Stimulated activated CD8-positive, alpha-beta memory T cell treated with anti-CD3 and anti-CD28 coated beads, Interleukin-7, amount 100 ng/mL, for 4 hours (primary cell): ENCODE data around the gene INTS4.
"Not testable (repeated sequence)": the region's sequence is repeated elsewhere in the genome, so short reads cannot be mapped to it uniquely, and the experiment has no call there.

ENCODE experiments used
- DNase-seq, 2 donors: peaks; one replicate each; pipeline ENCODE4 v3.0.0-alpha.2; 2020; ENCODE audit warnings: low read depth in 2 of 2

Gene INTS4

DNA sequence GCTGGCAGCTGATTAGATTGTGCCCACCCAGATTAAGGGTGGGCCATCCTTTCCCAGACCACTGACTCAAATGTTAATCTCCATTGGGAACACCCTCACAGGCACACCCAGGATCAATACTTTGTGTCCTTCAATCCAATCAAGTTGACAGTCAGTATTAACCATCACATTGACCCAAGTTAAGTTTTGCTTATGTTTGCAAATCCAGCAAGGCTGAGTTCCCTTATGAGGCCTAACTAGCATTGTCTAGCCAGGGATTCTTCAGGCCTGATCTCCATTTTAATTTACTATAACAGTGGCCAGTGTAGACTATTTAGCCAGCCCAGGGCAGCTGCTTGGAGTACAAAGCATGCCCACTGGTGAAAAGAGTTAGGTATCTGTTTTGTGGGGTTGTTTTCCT is 30.9 kb upstream of the INTS4 start:
- DNase-seq: no peak

DNA sequence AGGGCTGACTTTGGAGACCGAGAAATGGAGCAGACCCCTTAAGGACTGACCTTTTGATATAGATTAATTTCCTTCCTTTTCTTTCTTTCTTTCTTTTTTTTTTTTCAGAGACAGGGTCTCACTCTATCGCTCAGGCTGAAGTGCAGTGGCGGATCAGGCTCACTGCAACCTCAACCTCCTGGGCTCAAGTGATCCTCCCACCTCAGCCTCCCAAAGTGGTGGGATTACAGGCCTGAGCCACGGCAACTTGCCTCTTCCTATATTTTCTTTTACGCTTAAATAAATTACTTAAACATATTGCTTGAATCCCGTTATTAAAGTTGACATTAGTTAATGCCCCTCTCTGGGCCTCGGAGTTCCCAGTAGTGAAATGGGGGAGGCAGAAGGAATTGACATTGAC is 29.0 kb upstream of the INTS4 start:
- no peak for DNase-seq

DNA sequence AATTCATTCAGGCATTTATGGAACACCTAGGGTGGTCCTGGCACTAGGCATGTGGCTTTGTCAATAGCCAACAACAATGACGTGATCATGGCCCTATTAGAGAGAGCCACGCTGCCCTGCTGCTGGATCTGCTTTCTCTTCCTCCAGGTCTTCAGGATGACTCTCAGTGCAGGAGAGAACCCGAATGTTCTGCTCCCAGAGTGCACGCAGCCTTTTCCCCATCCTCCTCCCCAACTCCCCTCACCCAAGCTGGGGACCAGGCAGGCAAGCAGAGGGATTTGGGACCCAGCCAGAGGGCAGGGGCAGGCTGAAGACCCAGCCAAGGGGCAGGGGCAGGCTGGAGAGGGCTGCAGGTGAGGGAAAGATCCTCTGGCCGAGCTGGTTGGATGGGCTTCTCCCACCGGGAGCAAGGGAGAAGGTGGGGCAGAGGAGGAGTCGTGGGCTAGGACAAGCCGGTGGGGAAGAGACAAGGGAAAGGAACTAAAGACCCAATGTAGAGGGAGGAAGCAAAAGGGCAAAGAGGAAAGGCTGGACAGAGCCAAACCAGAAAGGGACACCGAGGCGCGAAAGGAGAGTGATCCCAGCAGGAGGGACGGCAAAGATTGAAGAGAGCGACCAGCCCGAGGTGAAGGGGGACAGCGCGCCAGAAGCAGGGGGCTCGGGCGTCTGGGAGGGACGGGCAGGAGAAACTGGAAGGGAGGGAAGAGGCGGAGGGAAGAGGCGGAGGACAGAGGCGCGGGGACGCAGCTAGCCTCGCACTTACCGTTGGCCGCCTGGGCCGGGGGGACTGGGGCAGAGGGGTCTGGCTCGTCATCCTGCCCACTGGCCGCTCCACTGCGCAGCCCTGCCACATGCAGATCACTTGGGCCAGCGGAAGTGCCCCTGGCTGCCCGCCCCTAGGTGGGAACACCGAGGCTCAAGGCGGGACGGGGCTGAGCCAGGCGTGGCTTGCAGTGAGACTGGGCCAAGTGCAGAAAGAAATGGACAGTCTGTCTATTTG is 28.2 kb upstream of the INTS4 start, which contains the start of gene KCTD14:
Gene KCTD14 (minus strand): TSS at position 880 of the 1,000 bp plus-strand sequence. CDS start 27 bp downstream, at position 853.
- no peak for DNase-seq

GRCh38 chr11:78021611-78022010 is 27.1 kb upstream of the INTS4 start:
- DNase-seq: no peak

DNA sequence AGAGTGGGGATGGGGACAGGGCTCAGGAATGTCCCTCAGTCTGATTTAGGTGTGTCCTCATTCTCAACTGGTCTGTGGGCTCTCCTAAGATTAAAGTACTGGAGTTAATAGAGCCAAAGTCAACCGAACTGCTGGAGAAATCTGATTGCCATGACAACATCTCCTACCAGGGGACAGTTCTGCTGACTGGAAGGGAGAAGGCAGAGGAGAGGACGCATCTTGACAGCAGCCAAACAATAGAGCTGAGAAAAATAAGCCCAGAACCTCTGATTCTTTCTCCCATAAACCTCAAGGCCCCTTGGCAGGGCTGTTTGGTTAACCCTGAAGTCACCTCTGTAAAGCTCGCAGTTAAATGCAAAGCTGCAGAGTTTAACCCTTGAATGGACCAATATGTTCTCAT is 25.8 kb upstream of the INTS4 start:
- no peak for DNase-seq

DNA sequence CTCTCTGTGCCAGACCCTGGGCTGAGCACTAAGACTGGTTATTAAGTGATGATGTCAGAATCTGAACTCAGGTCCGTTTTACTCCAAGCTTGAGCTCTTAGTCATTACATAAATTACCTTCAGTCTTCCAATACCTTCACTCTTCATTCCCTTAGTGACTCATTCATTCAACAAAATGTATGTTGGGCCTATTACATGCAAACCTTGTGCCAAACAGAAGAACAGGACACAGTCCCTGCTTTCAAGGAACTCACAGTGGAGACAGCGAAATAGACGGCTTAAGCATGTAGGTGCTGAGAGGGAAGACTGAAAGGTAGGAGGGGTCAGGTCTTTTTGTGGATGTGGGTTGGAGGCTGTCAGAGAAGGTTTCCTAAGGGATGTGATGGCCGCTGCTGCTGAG is 25.3 kb upstream of the INTS4 start:
- no peak for DNase-seq

GRCh38 chr11:78015878-78016277 is 21.4 kb upstream of the INTS4 start:
- no peak for DNase-seq

GRCh38 chr11:78014937-78015520 is 20.6 kb upstream of the INTS4 start:
- DNase-seq: not testable (repeated sequence)

GRCh38 chr11:78011301-78011700 is 16.8 kb upstream of the INTS4 start:
- DNase-seq: no peak

- DNase-seq: no peak
Measured at GRCh38 chr11:78010755-78011154, 16.3 kb upstream of the INTS4 start.

- no peak for DNase-seq
Measured at GRCh38 chr11:78010304-78010703, 15.8 kb upstream of the INTS4 start.

DNA sequence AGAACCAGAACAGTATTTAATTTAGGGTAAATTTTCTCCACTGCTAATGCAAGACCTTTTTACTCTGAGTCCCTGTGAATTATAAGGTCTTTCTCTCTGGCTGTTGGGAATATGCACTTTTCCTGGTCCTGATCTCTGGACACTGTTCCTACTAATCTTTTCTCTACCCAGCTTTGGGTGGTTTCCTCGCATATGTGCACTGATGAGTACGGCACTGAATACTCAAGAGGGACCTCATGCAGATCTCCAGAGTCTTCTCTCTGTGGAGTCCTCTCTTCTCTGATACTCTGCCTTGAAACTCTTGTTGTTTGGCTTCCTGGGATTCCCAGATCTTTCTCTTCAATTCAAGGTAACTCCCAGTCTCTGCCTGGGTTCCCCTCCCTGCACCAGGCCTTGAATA is 14.6 kb upstream of the INTS4 start:
- DNase-seq: no peak

DNA sequence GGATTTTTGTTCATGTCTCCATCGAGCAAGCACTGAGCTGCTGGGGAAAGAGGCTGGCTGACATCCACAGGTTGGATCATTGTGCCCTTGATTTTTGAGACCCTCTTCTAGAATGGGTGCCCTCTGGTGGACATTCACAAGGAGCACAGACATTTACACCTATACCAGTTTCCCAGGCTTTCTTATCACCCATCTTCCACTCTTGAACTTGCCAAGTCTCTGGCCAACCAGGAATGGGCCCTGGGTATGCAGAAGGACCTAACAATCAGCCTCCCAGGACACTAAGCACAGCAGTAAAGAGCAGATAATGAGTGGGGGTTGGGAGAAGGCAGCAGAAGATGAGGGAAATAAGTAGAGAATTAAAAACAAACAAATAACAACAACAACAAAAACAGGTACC is 5.7 kb upstream of the INTS4 start:
- peak; percentile 7 to 12 for DNase-seq

DNA sequence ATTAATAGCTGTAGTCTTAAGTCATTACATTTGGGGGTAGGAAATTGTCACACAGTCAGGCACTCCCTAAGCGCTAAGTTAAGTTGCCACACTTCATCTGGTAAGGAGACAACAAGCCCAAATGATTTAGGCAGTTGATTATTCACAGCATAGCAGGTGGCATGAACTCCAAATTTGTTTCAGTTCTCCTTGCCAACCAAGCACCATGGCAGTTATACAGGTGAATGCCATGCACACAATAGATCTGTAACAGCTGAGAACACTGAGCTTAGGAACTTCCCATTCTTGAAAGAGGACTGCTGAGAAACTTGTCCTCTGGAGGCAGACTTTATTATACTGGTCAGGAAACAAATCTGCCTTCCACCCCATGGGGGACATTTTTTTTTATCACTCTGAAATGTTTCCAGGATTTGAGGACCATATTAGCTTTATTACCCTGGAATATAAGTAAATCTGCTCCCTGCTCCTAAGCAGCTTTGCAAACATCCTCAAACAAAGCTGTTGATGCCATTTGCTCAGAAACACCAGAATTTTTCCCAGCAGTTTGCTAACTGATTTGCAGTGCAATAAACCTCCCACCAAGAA is 5.1 kb upstream of the INTS4 start:
- DNase-seq: no peak

GRCh38 chr11:77993902-77994301 is 566 bp downstream of the INTS4 start:
- DNase-seq: no peak

- no peak for DNase-seq
Measured at GRCh38 chr11:77990981-77991380, 3.5 kb downstream of the INTS4 start.

- DNase-seq: not testable (repeated sequence)
Measured at GRCh38 chr11:77986456-77986855, 8.0 kb downstream of the INTS4 start.

DNA sequence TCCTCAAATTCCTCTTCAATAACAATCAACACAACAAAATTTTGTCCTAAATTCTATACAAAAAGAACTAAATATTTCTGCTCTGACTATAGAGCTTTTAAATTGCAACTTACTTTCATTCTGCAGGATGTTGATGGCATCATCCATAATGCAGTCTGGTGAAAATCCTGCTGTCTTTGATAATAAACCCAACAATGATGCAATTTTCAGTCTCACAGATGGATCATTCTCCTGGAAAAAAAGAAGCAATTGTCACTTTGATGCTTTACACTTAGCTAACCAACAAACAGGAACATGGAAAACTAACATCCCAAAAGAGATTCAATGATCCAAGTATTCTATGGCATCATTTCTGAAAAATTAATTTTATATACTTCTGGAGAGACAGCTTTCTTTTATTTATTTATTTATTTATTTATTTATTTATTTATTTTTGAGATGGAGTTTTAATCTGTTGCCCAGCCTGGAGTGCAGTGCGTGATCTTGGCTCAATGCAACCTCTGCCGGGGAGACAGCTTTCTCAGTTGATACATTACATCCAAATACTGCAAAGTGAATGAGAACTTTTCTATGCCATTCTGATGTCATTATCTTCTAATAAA is 13.0 kb downstream of the INTS4 start:
- no peak for DNase-seq

GRCh38 chr11:77968337-77968736 is 26.1 kb downstream of the INTS4 start:
- DNase-seq: no peak

DNA sequence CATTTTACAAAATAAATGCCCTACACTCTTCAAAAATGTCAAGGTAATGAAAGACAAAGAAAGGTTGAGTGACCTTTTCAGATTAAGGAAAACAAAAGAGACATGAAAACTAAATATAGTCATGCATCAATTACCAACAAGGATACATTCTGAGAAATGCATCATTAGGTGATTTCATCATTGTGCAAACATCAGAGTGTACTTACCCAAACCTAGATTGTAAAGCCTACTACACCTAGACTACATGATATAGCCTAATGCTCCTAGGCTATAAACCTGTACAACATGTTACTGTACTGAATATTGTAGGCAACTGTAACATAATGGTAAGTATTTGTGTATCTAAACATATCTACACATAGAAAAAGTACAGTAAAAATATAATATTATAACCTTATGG is 26.7 kb downstream of the INTS4 start:
- no peak for DNase-seq

DNA sequence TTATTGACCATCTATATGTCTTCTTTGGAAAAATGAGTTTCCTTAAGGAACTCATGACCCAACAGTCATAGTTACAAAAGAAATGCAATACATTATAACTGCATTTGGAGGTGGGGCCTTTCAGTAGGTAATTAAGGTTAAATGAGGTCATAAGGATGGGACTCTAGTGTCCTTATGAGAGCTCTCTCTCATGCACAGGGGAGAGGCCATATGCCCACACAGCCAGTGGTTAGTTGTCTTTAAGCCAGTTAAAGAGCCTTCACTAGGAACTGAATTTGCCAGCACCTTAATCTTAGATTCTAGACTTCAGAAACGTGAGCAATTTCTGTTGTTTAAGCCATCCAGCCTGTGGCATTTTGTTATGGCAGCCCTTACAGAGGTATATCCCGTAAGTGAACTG is 27.3 kb downstream of the INTS4 start:
- DNase-seq: no peak

DNA sequence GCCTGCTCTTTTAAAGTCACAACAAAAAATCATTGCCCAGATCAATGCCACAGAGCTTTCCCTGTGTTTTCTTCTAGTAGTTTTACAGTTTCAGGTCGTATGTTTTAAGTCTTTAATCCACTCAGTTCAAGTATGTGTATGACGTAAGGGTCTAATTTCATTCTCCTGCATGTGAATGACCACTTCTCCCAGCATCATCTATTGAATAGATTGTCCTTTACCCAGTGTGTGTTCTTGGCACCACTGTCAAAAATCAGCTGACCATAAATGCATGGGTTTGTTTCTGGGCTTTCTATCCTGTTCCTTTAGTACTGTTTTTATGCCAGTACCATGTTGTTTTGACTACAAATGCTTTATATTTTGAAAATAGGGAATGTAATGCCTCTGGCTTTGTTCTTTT is 28.1 kb downstream of the INTS4 start:
- no peak for DNase-seq
